Nephron (organoid): ENCODE measurements around the gene RBMS1.

Experiments used
- H3K27ac Mint-ChIP-seq, 3 experiments: 2 replicates each; pipeline ENCODE4 v1.8.0; 2020; ENCODE audit warnings: mixed read lengths in 3 of 3, mild to moderate bottlenecking in 2 of 3, moderate library complexity in 1 of 3
- H3K27me3 Mint-ChIP-seq: 2 replicates; pipeline ENCODE4 v1.8.0; 2021; ENCODE audit warnings: low read depth, mild to moderate bottlenecking, moderate library complexity, mixed read lengths
- H3K36me3 Mint-ChIP-seq: 2 replicates; pipeline ENCODE4 v1.8.0; 2020; ENCODE audit warnings: low read depth, mixed read lengths
- H3K4me1 Mint-ChIP-seq: 2 replicates; pipeline ENCODE4 v1.8.0; 2020; ENCODE audit warnings: mixed read lengths
- H3K4me3 Mint-ChIP-seq, 3 experiments: 2 replicates each; pipeline ENCODE4 v1.8.0; 2020; ENCODE audit warnings: mild to moderate bottlenecking in 3 of 3, mixed read lengths in 3 of 3, moderate library complexity in 2 of 3
- H3K9me3 Mint-ChIP-seq: 2 replicates; pipeline ENCODE4 v1.8.0; 2020; ENCODE audit warnings: mixed read lengths
- CTCF ChIP-seq, 3 experiments: fragments of 200-600 bp; sonication (generic); IDR thresholded peaks; one replicate each; pipeline ENCODE4 v1.5.0; 2021; ENCODE audit warnings: antibody characterized with exemption in 3 of 3; ENCODE audit not compliant: unreplicated experiment in 3 of 3

The RBMS1 gene

DNA sequence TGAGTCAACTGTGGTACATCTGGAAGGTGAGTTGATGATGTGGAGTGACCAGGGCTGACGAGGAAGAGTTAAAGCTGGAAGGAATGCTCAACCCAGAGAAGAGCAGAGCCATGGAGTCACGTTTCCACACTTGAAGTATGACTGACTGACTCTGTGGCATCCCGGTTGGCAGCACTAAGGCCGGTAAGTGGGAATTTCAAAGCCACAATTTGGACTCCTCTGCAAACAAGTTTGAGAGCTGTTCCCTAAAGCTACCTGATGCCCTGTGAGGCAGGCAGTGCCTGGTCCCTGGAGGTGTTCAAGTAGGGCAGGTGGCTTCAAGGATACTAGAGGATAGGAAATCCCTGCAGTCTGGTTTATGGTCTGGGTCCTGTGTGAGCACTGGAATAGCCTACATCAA lies 224.2 kb downstream of the RBMS1 start:
- no peaks in the 10 kb centered on the region for H3K27me3 Mint-ChIP-seq
- peak overlapping the region; percentile 79 to 86 (median 83) for H3K4me3 Mint-ChIP-seq
- H3K9me3 Mint-ChIP-seq: no peaks in the 10 kb centered on the region
- peaks cover 31% of the 10 kb centered on the region for H3K36me3 Mint-ChIP-seq
- peaks cover 76% of the 10 kb centered on the region for H3K4me1 Mint-ChIP-seq
- no peak for TF ChIP-seq CTCF (IDR thresholded peaks at IDR 0.05; ENCODE audit: unreplicated experiment in 3 of 3)
- peak overlapping the region; percentile 99 to 100 (median 99) for H3K27ac Mint-ChIP-seq

DNA sequence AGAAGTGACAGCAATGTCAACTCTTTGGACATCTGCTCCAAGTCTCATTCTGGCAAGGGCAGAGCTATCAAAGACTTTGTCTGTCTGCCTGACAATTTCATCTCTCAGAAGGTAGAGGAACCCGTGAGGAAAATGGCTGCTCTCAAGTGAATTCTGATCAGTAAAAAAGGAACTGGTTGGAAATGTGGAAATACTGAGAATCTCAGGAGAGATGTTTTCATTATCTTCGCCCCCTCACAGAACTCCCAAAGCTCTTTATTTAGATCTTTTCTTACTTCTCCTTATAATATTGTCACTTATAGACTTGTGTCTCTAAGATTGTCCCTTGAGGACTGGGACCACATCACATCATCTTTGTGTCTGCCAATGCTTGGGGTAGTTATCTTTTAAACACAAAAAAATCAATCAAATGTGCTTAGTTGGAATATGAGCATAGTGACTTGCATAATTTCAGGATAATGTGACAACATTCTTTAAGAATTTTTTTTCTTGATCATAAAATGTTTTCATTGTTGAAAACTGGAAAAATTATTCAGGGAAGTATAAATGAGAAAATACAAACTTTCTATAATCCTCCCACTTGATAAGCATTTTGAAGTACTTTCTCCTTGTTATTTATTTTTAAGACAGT lies 225.3 kb downstream of the RBMS1 start:
- Mint-ChIP-seq H3K36me3 (peaks cover 22% of the 10 kb centered on the region), H3K9me3 (no peaks in the 10 kb centered on the region), H3K27ac (peak overlapping the region; percentile 99 to 100 (median 99)), H3K4me1 (peaks cover 75% of the 10 kb centered on the region), H3K27me3 (no peaks in the 10 kb centered on the region), H3K4me3 (no peak overlapping the region)
- TF ChIP-seq CTCF (IDR thresholded peaks at IDR 0.05; ENCODE audit: unreplicated experiment in 3 of 3): no peak

DNA sequence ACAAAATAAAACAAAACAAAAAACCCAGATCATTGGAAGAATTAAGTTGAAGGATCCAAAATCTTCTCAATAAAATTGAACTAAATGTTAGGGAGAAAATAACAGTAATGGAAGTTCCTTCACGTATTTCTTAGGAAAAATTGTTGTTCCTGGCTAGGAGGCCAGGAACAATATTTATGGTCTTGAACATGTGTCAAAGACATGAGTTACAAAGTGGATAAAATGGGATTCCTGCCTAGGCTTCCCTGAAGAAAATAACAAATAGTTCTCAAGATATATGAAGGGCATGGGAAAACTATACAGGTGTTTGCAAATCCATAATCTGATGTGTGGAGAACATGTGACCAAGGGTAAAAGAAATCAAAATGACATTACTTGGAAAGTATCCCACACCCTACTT lies 225.9 kb downstream of the RBMS1 start:
- peaks cover 71% of the 10 kb centered on the region for H3K4me1 Mint-ChIP-seq
- H3K36me3 Mint-ChIP-seq: peaks cover 18% of the 10 kb centered on the region
- TF ChIP-seq CTCF (IDR thresholded peaks at IDR 0.05; ENCODE audit: unreplicated experiment in 3 of 3): no peak
- no peaks in the 10 kb centered on the region for H3K27me3 Mint-ChIP-seq
- H3K9me3 Mint-ChIP-seq: no peaks in the 10 kb centered on the region
- peak overlapping the region; percentile 99 to 100 (median 99) for H3K27ac Mint-ChIP-seq
- H3K4me3 Mint-ChIP-seq: peak overlapping the region in 1 of 3 experiments; percentile 19

GRCh38 chr2:160267022-160267421 lies 226.6 kb downstream of the RBMS1 start:
- peaks cover 14% of the 10 kb centered on the region for H3K36me3 Mint-ChIP-seq
- H3K4me1 Mint-ChIP-seq: peaks cover 68% of the 10 kb centered on the region

GRCh38 chr2:160266037-160266551 lies 227.5 kb downstream of the RBMS1 start:
- Mint-ChIP-seq H3K4me3 (no peak overlapping the region), H3K27ac (peak overlapping the region; percentile 20 to 63 (median 23)), H3K4me1 (peaks cover 65% of the 10 kb centered on the region), H3K36me3 (peaks cover 5% of the 10 kb centered on the region), H3K27me3 (no peaks in the 10 kb centered on the region), H3K9me3 (no peaks in the 10 kb centered on the region)
- TF ChIP-seq CTCF (IDR thresholded peaks at IDR 0.05; ENCODE audit: unreplicated experiment in 3 of 3): no peak

More at GRCh38 chr2:160267022-160267421, 226.6 kb downstream of the RBMS1 start:
- TF ChIP-seq CTCF (IDR thresholded peaks at IDR 0.05; ENCODE audit: unreplicated experiment in 3 of 3): no peak
- no peaks in the 10 kb centered on the region for H3K9me3 Mint-ChIP-seq
- H3K27ac Mint-ChIP-seq: peak overlapping the region in 2 of 3 experiments; percentile 63 to 100
- peak overlapping the region in 1 of 3 experiments; percentile 6 for H3K4me3 Mint-ChIP-seq
- H3K27me3 Mint-ChIP-seq: no peaks in the 10 kb centered on the region

- no peaks in the 10 kb centered on the region for H3K27me3 Mint-ChIP-seq
- no peak for TF ChIP-seq CTCF (IDR thresholded peaks at IDR 0.05; ENCODE audit: unreplicated experiment in 3 of 3)
- no peaks in the 10 kb centered on the region for H3K36me3 Mint-ChIP-seq
- H3K9me3 Mint-ChIP-seq: no peaks in the 10 kb centered on the region
- peaks cover 53% of the 10 kb centered on the region for H3K4me1 Mint-ChIP-seq
- no peak overlapping the region for H3K4me3 Mint-ChIP-seq
- peak overlapping the region in 1 of 3 experiments; percentile 52 for H3K27ac Mint-ChIP-seq
Observed at GRCh38 chr2:160264308-160264707, 229.3 kb downstream of the RBMS1 start.
